EH (cell line): ENCODE data around the gene ZNF253.
"Not testable (repeated sequence)": the region's sequence is repeated elsewhere in the genome, so short reads cannot be mapped to it uniquely, and the experiment has no call there.

Experiments
- DNase-seq: peaks from one replicate; pipeline ENCODE4 v3.0.0-alpha.2; 2015; ENCODE audit warnings: low read depth

The ZNF253 gene

DNA sequence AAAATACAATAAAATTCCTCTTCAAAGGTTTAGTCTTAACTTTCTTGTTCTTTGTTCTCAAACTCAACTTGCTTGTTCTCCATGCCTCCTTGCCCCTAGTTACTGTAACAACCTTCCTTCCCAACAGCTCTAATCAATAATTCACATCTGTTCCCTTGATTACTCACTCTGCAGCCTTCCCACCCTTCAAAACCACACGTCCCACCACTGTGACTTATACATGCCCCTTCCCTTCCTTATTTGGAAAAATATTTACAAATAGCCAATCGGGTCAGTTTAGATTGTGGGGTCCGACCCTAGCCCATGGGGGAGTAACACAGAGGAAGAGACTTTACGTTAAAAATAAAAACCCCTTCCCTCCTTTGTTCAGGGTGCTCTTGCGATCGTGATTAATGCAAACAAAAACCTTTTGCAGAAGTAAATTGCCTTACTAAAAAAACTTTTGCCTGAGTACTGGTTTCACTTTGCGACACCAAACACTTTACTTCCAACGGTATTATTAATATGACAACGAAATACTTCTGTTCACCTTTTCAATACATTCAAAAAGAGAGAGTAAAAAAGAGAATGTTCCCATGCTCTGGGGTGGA, 34.6 kb downstream of the ZNF253 start:
- DNase-seq: peak; percentile 74

- peak; percentile 98 for DNase-seq
These were observed 35.2 kb downstream of the ZNF253 start, which contains the start of gene ZNF93 for GRCh38 chr19:19900729-19901444. ZNF93 (plus strand) TSS chr19:19900946; CDS start chr19:19901089, 143 bp downstream.

DNA sequence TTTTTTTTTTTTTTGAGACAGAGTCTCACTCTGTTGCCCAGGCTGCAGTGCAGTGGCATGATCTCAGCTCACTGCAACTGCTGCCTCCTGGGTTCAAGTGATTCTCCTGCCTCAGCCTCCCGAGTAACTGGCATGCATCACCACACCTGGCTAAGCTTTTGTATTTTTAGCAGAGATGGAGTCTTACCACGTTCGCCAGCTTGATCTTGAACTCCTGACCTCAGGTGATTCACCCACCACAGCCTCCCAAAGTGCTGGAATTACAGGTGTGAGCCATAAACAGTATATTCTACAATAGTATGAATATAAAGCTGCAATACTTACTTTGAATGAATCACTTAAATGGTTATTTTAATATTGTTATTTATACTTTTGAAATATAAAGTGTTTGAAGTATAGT, 41.9 kb downstream of the ZNF253 start:
- not testable (repeated sequence) for DNase-seq

DNA sequence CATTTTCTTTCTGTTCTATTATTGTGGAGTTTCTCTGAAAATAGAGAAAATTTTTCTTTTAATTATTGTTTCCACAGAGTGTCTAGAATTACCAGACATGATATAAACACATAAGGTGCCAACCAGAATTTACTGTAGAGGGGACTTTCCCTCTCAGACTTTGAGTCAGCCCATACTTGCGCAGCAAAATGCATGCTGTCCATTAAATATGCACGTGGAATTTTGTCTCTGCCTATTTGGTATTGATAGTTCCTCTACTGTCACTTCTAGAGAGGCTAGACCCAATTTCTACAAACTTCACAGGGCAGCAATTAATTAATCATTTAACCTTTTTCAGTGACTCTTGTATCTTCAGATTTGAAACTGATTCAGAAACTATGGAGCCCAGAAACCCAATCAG, 44.0 kb downstream of the ZNF253 start:
- no peak for DNase-seq

- peak; percentile 14 for DNase-seq
These were observed 45.5 kb downstream of the ZNF253 start for GRCh38 chr19:19911150-19911549.

GRCh38 chr19:19914596-19914995, 48.9 kb downstream of the ZNF253 start:
- no peak for DNase-seq

DNA sequence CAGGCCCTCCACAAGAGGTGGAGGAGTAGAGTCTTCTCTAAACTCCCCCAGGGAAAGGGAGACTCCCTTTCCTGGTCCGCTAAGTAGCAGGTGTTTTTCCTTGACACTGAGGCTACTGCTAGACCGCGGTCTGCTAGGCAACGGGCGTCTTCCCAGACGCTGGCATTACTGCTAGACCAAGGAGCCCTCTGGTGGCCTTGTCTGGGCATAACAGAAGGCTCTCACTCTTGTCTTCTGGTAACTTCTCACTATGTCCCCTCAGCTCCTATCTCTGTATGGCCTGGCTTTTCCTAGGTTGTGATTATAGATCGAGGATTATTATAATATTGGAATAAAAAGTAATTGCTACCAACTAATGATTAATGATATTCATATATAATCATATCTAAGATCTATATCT, 64.7 kb downstream of the ZNF253 start:
- not testable (repeated sequence) for DNase-seq

GRCh38 chr19:19933432-19934314, 68.0 kb downstream of the ZNF253 start:
- not testable (repeated sequence) for DNase-seq

- DNase-seq: no peak
These were observed 71.7 kb downstream of the ZNF253 start for GRCh38 chr19:19937403-19937802.

- DNase-seq: no peak
These were observed 72.8 kb downstream of the ZNF253 start for GRCh38 chr19:19938449-19938848.

DNA sequence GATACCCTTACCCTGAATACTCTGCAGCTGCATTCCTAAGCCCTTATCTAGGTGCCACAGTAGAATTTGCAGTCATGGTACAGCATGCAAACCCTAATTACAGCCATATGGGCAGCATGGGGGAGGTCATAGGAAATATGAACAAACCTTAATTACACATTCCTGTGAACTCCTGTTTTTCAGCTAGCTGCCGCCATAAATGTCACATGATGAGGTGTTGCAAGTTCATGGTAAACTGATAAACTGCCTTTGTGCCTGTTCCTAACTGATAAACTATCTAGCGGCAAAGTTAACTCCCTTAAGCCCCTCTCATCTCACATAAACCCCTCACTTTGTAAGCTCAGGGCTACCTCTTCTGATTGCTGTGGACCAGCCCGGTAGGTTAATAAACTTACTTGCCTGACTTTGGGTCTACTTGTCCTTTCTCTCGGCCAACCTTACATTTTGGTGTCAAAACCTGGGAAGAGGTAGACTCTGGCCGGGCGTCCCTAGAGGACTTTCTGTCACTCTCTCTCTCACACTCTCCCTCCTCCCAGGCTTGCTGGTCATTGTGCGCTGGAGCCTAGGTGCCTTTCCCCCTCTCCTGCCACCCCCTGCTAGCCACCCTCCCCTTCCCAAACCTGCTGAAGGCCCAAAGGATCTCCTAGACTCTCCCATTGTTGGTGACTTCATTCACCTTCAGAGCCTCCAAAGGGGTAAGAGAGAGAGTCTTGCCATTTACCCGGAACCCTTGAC, 78.3 kb downstream of the ZNF253 start:
- DNase-seq: no peak
